Ishikawa (cell line): Measurements from ENCODE around the gene ACVR1B.
A peak's percentile ranks its signal among the peaks of the same experiment; 100 is the strongest.

Experiments
- CEBPB ChIP-seq: IDR thresholded peaks from 2 replicates; pipeline ENCODE4 v1.6.1; 2012
- CREB1 ChIP-seq: IDR thresholded peaks from 2 replicates; pipeline ENCODE4 v1.6.1; 2012; ENCODE audit warnings: low read depth
- EGR1 ChIP-seq: IDR thresholded peaks from 2 replicates; pipeline ENCODE4 v1.6.1; 2012
- EP300 ChIP-seq: IDR thresholded peaks from 2 replicates; pipeline ENCODE4 v1.6.1; 2012; ENCODE audit warnings: borderline replicate concordance
- FOXM1 ChIP-seq: IDR thresholded peaks from 2 replicates; pipeline ENCODE4 v1.6.1; 2012; ENCODE audit warnings: low read depth, borderline replicate concordance
- MAX ChIP-seq: IDR thresholded peaks from 2 replicates; pipeline ENCODE4 v1.6.1; 2012
- NFIC ChIP-seq: IDR thresholded peaks from 2 replicates; pipeline ENCODE4 v1.6.1; 2012
- RAD21 ChIP-seq: IDR thresholded peaks from 2 replicates; pipeline ENCODE4 v1.6.1; 2012; ENCODE audit warnings: low read depth
- REST ChIP-seq: IDR thresholded peaks from 2 replicates; pipeline ENCODE4 v1.6.1; 2012; ENCODE audit warnings: low read depth, mild to moderate bottlenecking
- TAF1 ChIP-seq: IDR thresholded peaks from 2 replicates; pipeline ENCODE4 v1.6.1; 2012; ENCODE audit warnings: low read depth, mild to moderate bottlenecking
- TCF12 ChIP-seq: IDR thresholded peaks from 2 replicates; pipeline ENCODE4 v1.6.1; 2012; ENCODE audit warnings: low read depth
- TEAD4 ChIP-seq: IDR thresholded peaks from 2 replicates; pipeline ENCODE4 v1.6.1; 2012
- USF1 ChIP-seq: IDR thresholded peaks from 2 replicates; pipeline ENCODE4 v1.6.1; 2012
- YY1 ChIP-seq: IDR thresholded peaks from 2 replicates; pipeline ENCODE4 v1.6.1; 2012; ENCODE audit warnings: low read depth
- ZBTB7A ChIP-seq: IDR thresholded peaks from 2 replicates; pipeline ENCODE4 v1.6.1; 2012; ENCODE audit warnings: low read depth

Gene ACVR1B

GRCh38 chr12:51947246-51947996, 4.1 kb upstream of the ACVR1B start:
- TF ChIP-seq RAD21 (no peak), EGR1 (no peak)

- TF ChIP-seq FOXM1 (no peak), CEBPB (no peak), TCF12 (no peak), EP300 (no peak), EGR1 (no peak), REST (no peak)
These were observed 3.4 kb upstream of the ACVR1B start for GRCh38 chr12:51948066-51948465.

- TF ChIP-seq CEBPB (no peak), TEAD4 (no peak), REST (no peak), EP300 (no peak), FOXM1 (no peak), MAX (no peak), NFIC (no peak), ZBTB7A (no peak), EGR1 (no peak), TAF1 (no peak), USF1 (no peak), YY1 (no peak), RAD21 (no peak), TCF12 (no peak), CREB1 (no peak)
These were observed 2.0 kb upstream of the ACVR1B start for GRCh38 chr12:51949342-51950030.

GRCh38 chr12:51950682-51951198, 759 bp upstream of the ACVR1B start:
- TF ChIP-seq TCF12 (no peak), FOXM1 (no peak), EGR1 (no peak), EP300 (no peak), MAX (no peak), YY1 (no peak), CEBPB (no peak), NFIC (no peak), USF1 (no peak), ZBTB7A (no peak)

- peak; percentile 20; the same call in 1 of the 2 replicates for TF ChIP-seq MAX
- no peak for TF ChIP-seq USF1
- peak; percentile 94; the same call in 1 of the 2 replicates for TF ChIP-seq ZBTB7A
These were observed 584 bp downstream of the ACVR1B start for GRCh38 chr12:51951843-51952722.
